ENCODE measurements around the gene CLEC10A. TPM values are rescaled to one million over a fixed set of nuclear protein-coding genes. Genes with fewer than 3 reads are reported as not detected.

The CLEC10A gene
- total RNA-seq, 4 donors from 2014 or later, result 0.46 to 5.4 (median 1.9) TPM

DNA sequence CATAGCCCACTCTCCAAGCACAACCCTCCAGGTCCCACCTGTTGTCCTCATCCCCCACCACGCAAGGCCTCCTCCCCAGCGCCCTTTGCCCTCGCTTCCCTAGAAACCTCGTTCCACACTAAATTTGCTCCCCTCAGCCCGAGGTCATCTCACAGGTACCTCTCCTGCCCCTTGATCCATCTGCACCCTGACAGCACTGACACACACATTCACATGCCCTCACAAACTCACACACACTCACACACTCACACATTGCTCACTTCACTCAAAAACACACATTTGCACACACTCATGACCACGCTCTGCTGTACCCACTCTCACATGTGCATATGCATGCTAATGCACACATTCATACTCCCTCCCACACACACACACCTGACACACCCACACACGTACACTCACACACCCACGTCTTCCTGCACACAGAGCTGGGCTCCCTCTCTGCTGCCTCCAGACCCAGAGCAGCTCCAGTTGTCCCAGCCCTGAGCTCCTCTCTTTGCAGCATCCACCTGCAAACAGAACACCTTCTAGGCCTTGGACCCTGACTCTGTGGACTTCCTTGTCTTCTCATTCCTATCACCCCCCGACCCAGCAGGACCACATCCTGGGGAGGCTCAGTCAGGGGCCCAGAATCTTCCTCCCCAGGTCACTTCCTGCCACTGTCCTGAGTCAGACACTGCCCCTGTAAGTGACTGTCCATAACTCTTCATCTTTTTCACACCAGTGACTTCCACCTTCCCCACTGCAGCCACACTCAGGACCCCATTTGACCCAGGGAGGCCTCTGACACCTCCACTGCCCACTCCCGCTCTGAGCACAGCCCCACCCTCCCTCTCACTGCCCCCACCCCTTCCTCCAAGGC is 29.6 kb upstream of the CLEC10A start:
- no peak for TF ChIP-seq CTCF (IDR thresholded peaks at IDR 0.05)
- no peak for TF ChIP-seq POLR2A (IDR thresholded peaks at IDR 0.05)
- no peak overlapping the region for H3K4me3 ChIP-seq (ENCODE audit: low read depth, poor library complexity, severe bottlenecking)
- WGBS, 2 donors, result 74% methylated on average over 10 of the region's 10 CpGs
- peak in 1 of 2 donors; percentile 68 for DNase-seq (ENCODE audit: low spot score in 2 of 2)
- intact Hi-C loops (cut with DNase I; ENCODE audit: low total_unique reads), result no loop called here

GRCh38 chr17:7108981-7109380 is 28.9 kb upstream of the CLEC10A start:
- no peak overlapping the region for H3K4me3 ChIP-seq (ENCODE audit: low read depth, poor library complexity, severe bottlenecking)
- TF ChIP-seq CTCF (IDR thresholded peaks at IDR 0.05), result no peak
- no peak for TF ChIP-seq POLR2A (IDR thresholded peaks at IDR 0.05)
- WGBS, 2 donors, result 70 to 79% methylated on average over 9 of the region's 9 CpGs
- no peak for DNase-seq (ENCODE audit: low spot score in 2 of 2)
- intact Hi-C loops (cut with DNase I; ENCODE audit: low total_unique reads), result no loop called here

DNA sequence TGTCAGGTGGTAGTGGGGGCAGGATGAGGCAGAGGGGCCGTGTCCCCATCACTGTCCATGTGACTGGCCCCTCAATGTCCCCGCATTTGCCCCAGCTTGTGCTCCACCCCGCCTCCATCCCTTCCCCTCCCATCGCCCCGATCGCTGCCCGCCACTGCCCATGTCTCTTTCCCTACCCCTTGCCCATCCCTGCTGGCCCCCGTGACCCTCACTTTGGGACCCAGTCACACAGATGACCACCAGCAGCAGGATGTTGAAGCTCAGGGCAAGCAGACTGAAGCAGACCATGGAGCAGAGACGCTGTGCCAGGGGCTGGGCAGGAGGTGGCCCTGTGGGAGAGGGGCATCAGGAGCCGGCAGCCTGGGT is 28.5 kb upstream of the CLEC10A start:
- no peak overlapping the region for H3K4me3 ChIP-seq (ENCODE audit: low read depth, poor library complexity, severe bottlenecking)
- 88 to 95% methylated on average over 10 of the region's 10 CpGs for WGBS, 2 donors
- intact Hi-C loops (cut with DNase I; ENCODE audit: low total_unique reads), result no loop called here
- no peak for TF ChIP-seq POLR2A (IDR thresholded peaks at IDR 0.05)
- no peak for TF ChIP-seq CTCF (IDR thresholded peaks at IDR 0.05)
- peak in 1 of 2 donors; percentile 84 for DNase-seq (ENCODE audit: low spot score in 2 of 2)

DNA sequence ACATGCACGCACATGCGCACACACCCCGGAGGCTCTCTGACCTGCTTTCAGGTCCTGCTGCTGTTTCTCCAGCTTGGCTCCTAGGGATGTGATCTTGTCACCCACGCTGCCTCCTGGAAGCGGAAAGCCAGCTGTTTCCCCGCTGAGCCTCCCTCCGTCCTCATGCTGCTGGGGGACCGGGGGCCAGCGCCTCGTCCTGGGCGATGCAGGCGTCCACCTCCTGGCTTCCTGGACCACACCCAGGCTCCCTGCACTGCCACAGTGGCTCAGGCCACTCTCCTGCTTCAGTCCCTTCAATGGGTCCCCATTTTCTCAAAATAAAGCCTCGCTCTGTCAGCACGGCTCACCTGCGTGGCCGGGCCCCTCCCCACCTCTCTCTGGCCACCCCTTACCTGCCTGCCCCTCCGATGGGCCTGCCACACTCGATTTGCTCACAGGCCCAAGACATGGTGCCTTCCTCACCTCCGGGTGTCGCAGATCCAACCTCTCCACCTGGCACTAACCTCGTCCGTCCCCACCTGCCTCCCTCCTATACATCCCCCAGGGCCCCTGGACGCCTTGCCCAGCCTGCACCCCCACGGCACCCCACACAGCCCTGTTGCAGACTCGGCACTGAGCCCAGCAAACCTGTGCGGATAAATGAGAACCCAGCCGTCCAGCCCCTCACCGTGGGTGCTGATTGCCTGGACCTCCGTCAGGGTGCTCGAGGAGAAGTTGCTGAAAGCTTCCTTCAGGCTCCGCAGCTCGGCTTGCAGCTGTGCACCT is 27.9 kb upstream of the CLEC10A start:
- DNase-seq (ENCODE audit: low spot score in 2 of 2), result peak in 1 of 2 donors; percentile 82
- WGBS, 2 donors, result 77 to 78% methylated on average over 32 of the region's 32 CpGs
- TF ChIP-seq POLR2A (IDR thresholded peaks at IDR 0.05) (no peak), CTCF (IDR thresholded peaks at IDR 0.05) (no peak)
- H3K4me3 ChIP-seq (ENCODE audit: low read depth, poor library complexity, severe bottlenecking), result no peak overlapping the region
- intact Hi-C loops (cut with DNase I; ENCODE audit: low total_unique reads), result no loop called here

DNA sequence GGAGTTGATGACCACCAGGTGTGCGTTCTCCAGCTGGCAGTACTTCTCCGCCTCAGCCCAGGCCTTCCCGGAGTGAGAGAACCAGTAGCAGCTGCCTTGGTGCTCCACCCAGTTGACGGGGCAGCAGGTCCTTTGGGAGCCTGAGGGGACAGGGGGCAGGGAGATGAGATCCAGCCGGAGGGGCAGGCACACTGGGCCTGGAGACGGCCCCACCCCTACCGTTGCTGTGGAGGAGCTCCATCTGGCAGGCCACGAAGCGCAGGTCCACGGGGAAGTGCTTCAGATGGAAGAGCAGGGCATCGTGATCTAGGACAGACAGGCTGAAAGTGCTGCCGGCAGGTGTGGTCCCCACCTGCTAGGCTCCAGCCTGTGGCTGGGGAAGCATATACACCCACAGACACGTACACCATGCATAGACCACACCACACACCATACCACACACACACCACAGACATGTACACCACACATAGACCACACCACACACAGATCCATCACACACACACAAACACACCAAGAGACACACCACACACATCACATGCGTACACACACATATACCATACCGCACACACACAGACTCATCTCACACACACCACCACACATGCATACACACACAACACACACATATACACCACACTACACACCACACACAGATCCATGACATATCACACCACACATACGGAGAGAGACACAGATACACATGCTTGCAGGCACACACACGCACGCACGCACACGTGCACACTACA is 27.1 kb upstream of the CLEC10A start:
- no peak overlapping the region for H3K4me3 ChIP-seq (ENCODE audit: low read depth, poor library complexity, severe bottlenecking)
- 57 to 65% methylated on average over 19 to 20 of the region's 20 CpGs for WGBS, 2 donors
- no peak for TF ChIP-seq POLR2A (IDR thresholded peaks at IDR 0.05)
- TF ChIP-seq CTCF (IDR thresholded peaks at IDR 0.05), result no peak
- peak in 1 of 2 donors; percentile 71 for DNase-seq (ENCODE audit: low spot score in 2 of 2)
- intact Hi-C loops (cut with DNase I; ENCODE audit: low total_unique reads), result no loop called here
